ENCODE measurements around the gene CIDEB.

The CIDEB gene

GRCh38 chr14:24262821-24263733 lies 44.7 kb downstream of the CIDEB start, which contains the start of gene TGM1:
TGM1 (minus strand) TSS chr14:24263177; CDS start chr14:24262352, 825 bp downstream.
- H3K27ac ChIP-seq (replicated peaks): no peak within 1 kb of the TSS
- H3K27me3 ChIP-seq (ENCODE audit: insufficient read depth, poor library complexity, severe bottlenecking): no peaks in the 10 kb centered on the region
- no peak within 1 kb of the TSS for H3K4me3 ChIP-seq (replicated peaks; ENCODE audit: insufficient read depth, low read length)
- TF ChIP-seq SPI1 (IDR thresholded peaks at IDR 0.05; ENCODE audit: borderline replicate concordance, low read depth): no peak
- TF ChIP-seq POLR2AphosphoS5 (IDR thresholded peaks at IDR 0.05; ENCODE audit: low read depth): no peak
- TF ChIP-seq, protein P1, sequence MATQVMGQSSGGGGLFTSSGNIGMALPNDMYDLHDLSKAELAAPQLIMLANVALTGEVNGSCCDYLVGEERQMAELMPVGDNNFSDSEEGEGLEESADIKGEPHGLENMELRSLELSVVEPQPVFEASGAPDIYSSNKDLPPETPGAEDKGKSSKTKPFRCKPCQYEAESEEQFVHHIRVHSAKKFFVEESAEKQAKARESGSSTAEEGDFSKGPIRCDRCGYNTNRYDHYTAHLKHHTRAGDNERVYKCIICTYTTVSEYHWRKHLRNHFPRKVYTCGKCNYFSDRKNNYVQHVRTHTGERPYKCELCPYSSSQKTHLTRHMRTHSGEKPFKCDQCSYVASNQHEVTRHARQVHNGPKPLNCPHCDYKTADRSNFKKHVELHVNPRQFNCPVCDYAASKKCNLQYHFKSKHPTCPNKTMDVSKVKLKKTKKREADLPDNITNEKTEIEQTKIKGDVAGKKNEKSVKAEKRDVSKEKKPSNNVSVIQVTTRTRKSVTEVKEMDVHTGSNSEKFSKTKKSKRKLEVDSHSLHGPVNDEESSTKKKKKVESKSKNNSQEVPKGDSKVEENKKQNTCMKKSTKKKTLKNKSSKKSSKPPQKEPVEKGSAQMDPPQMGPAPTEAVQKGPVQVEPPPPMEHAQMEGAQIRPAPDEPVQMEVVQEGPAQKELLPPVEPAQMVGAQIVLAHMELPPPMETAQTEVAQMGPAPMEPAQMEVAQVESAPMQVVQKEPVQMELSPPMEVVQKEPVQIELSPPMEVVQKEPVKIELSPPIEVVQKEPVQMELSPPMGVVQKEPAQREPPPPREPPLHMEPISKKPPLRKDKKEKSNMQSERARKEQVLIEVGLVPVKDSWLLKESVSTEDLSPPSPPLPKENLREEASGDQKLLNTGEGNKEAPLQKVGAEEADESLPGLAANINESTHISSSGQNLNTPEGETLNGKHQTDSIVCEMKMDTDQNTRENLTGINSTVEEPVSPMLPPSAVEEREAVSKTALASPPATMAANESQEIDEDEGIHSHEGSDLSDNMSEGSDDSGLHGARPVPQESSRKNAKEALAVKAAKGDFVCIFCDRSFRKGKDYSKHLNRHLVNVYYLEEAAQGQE (IDR thresholded peaks at IDR 0.05; ENCODE audit: insufficient replicate concordance, low read depth): no peak
- no peak for TF ChIP-seq GABPA (IDR thresholded peaks at IDR 0.05; ENCODE audit: low read depth)
- TF ChIP-seq, protein P2, sequence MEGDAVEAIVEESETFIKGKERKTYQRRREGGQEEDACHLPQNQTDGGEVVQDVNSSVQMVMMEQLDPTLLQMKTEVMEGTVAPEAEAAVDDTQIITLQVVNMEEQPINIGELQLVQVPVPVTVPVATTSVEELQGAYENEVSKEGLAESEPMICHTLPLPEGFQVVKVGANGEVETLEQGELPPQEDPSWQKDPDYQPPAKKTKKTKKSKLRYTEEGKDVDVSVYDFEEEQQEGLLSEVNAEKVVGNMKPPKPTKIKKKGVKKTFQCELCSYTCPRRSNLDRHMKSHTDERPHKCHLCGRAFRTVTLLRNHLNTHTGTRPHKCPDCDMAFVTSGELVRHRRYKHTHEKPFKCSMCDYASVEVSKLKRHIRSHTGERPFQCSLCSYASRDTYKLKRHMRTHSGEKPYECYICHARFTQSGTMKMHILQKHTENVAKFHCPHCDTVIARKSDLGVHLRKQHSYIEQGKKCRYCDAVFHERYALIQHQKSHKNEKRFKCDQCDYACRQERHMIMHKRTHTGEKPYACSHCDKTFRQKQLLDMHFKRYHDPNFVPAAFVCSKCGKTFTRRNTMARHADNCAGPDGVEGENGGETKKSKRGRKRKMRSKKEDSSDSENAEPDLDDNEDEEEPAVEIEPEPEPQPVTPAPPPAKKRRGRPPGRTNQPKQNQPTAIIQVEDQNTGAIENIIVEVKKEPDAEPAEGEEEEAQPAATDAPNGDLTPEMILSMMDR (IDR thresholded peaks at IDR 0.05; ENCODE audit: insufficient read depth, low read length): no peak
- no peak for DNase-seq (ENCODE audit: low read depth in 1 of 2, low spot score in 1 of 2)

DNA sequence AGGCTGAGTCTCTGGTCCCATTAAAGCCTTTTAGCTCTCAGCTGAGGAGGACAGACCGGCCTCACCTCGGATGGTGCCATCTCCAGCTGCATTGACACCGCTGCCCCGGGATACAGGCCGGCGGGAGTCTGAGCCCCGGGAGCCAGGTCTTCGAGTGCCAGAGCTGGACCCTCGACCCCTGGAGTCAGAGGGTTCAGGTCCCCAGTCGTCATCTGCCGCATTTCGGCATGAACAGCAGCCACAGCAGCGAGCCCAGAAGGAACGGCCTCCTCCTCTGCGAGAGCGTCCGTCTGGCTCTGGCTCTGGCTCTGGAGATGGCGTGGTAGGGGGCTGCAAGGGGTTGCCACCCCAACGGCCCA lies 45.8 kb downstream of the CIDEB start:
- no peaks in the 10 kb centered on the region for H3K27me3 ChIP-seq (ENCODE audit: insufficient read depth, poor library complexity, severe bottlenecking)
- H3K4me3 ChIP-seq (replicated peaks; ENCODE audit: insufficient read depth, low read length): no peak overlapping the region
- no peak for DNase-seq (ENCODE audit: low read depth in 1 of 2, low spot score in 1 of 2)
- TF ChIP-seq, protein P1 (IDR thresholded peaks at IDR 0.05; ENCODE audit: insufficient replicate concordance, low read depth): no peak
- TF ChIP-seq, protein P2 (IDR thresholded peaks at IDR 0.05; ENCODE audit: insufficient read depth, low read length): no peak
- TF ChIP-seq SPI1 (IDR thresholded peaks at IDR 0.05; ENCODE audit: borderline replicate concordance, low read depth): no peak
- TF ChIP-seq POLR2AphosphoS5 (IDR thresholded peaks at IDR 0.05; ENCODE audit: low read depth): no peak
- TF ChIP-seq GABPA (IDR thresholded peaks at IDR 0.05; ENCODE audit: low read depth): no peak
- H3K27ac ChIP-seq (replicated peaks): no peak overlapping the region

DNA sequence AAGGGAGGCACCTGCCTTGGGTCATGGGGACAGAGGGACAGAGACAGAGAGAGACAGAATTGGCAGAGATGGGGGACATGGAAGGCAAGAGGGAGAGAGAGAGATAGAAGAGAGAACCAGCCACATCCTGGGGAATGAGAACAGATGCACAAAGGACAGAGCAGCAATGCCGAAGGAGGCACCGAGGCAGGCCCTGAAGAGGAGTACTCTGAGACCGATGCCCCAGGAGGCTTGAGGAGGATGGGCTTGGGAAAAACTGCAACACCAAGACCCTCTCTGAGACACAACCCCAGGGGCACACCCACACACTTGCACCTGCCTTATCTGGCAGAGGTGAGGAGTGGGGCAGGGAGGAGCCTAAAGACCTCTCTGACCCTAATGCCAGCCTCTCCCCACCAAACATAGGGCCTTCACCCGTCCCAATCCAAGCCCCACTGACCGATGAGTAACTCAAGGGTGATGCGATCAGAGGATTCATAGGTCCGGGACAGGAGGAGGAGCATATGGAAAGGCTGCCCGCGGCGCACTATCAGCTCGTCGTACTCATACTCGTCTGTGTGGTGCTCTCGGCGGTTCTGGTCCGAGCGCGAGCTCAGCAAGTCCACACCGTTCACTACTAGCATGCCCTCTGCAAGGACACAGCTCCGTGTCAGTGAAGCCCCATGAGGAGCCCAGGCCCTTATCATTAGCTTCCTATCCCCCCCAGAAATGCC lies 46.4 kb downstream of the CIDEB start:
- Histone ChIP-seq H3K27me3 (ENCODE audit: insufficient read depth, poor library complexity, severe bottlenecking) (no peaks in the 10 kb centered on the region), H3K4me3 (replicated peaks; ENCODE audit: insufficient read depth, low read length) (no peak overlapping the region), H3K27ac (replicated peaks) (no peak overlapping the region)
- no peak for DNase-seq (ENCODE audit: low read depth in 1 of 2, low spot score in 1 of 2)
- TF ChIP-seq SPI1 (IDR thresholded peaks at IDR 0.05; ENCODE audit: borderline replicate concordance, low read depth) (no peak), POLR2AphosphoS5 (IDR thresholded peaks at IDR 0.05; ENCODE audit: low read depth) (no peak), GABPA (IDR thresholded peaks at IDR 0.05; ENCODE audit: low read depth) (no peak)
- TF ChIP-seq, protein P1 (IDR thresholded peaks at IDR 0.05; ENCODE audit: insufficient replicate concordance, low read depth): no peak
- TF ChIP-seq, protein P2 (IDR thresholded peaks at IDR 0.05; ENCODE audit: insufficient read depth, low read length): no peak
